Glutamatergic neuron (in vitro differentiated cells): ENCODE results near the gene GALNT9. TPM values are rescaled to one million over a fixed set of nuclear protein-coding genes. Genes with fewer than 3 reads are reported as not detected.
A peak's percentile ranks its signal among the peaks of the same experiment; 100 is the strongest.

Experiments used
- DNase-seq: peaks from one replicate; pipeline ENCODE4 v3.0.0; 2022
- H3K27ac Mint-ChIP-seq: one replicate; pipeline ENCODE4 v1.8.0; 2020; ENCODE audit warnings: mild to moderate bottlenecking, mixed read lengths, inconsistent platforms; ENCODE audit not compliant: unreplicated experiment
- H3K27me3 Mint-ChIP-seq: one replicate; pipeline ENCODE4 v1.8.0; 2020; ENCODE audit warnings: mild to moderate bottlenecking, moderate library complexity, mixed read lengths, inconsistent platforms; ENCODE audit not compliant: unreplicated experiment
- H3K36me3 Mint-ChIP-seq: one replicate; pipeline ENCODE4 v1.8.0; 2020; ENCODE audit warnings: mild to moderate bottlenecking, mixed read lengths, inconsistent platforms; ENCODE audit not compliant: unreplicated experiment
- H3K4me1 Mint-ChIP-seq: one replicate; pipeline ENCODE4 v1.8.0; 2020; ENCODE audit warnings: mild to moderate bottlenecking, low read depth, mixed read lengths, inconsistent platforms; ENCODE audit not compliant: unreplicated experiment
- H3K4me3 Mint-ChIP-seq: one replicate; pipeline ENCODE4 v1.8.0; 2020; ENCODE audit warnings: mild to moderate bottlenecking, mixed read lengths, inconsistent platforms; ENCODE audit not compliant: unreplicated experiment
- H3K9me3 Mint-ChIP-seq: one replicate; pipeline ENCODE4 v1.8.0; 2020; ENCODE audit warnings: mild to moderate bottlenecking, moderate library complexity, mixed read lengths, inconsistent platforms; ENCODE audit not compliant: unreplicated experiment
- CTCF ChIP-seq: fragments of 200-600 bp; sonication (generic); IDR thresholded peaks from one replicate; pipeline ENCODE4 v1.5.0; 2021; ENCODE audit not compliant: partially characterized antibody, unreplicated experiment
- total RNA-seq: library from RNA; stranded (reverse); fragmentation: NEBNext Ultra II Directional; extraction: Animal tissue kit (Norgen Biotek cat#: 25700); gene quantifications from one replicate; pipeline ENCODE4 v1.2.1, GENCODE V29; 2021; ENCODE audit not compliant: unreplicated experiment

The GALNT9 gene
- total RNA-seq, 1 donor from 2014 or later: 13.7 TPM

- Mint-ChIP-seq H3K36me3 (no peaks in the 10 kb centered on the region), H3K27me3 (peaks cover 11% of the 10 kb centered on the region), H3K9me3 (peaks cover 9% of the 10 kb centered on the region), H3K4me1 (peaks cover 13% of the 10 kb centered on the region), H3K27ac (no peak overlapping the region), H3K4me3 (no peak overlapping the region)
- no peak for DNase-seq
- TF ChIP-seq CTCF: no peak
These were observed 128.6 kb downstream of the GALNT9 start for GRCh38 chr12:132200800-132201199.

- Mint-ChIP-seq H3K27ac (no peak overlapping the region), H3K4me3 (no peak overlapping the region), H3K27me3 (peaks cover 11% of the 10 kb centered on the region), H3K4me1 (peaks cover 13% of the 10 kb centered on the region), H3K36me3 (no peaks in the 10 kb centered on the region), H3K9me3 (peaks cover 9% of the 10 kb centered on the region)
- no peak for TF ChIP-seq CTCF
- peak; percentile 7 for DNase-seq
These were observed 129.7 kb downstream of the GALNT9 start for GRCh38 chr12:132199526-132200319.

- no peak overlapping the region for H3K27ac Mint-ChIP-seq
- no peaks in the 10 kb centered on the region for H3K36me3 Mint-ChIP-seq
- DNase-seq: peak; percentile 13
- TF ChIP-seq CTCF: no peak
- peaks cover 7% of the 10 kb centered on the region for H3K9me3 Mint-ChIP-seq
- H3K4me3 Mint-ChIP-seq: no peak overlapping the region
- peaks cover 11% of the 10 kb centered on the region for H3K27me3 Mint-ChIP-seq
- H3K4me1 Mint-ChIP-seq: peaks cover 7% of the 10 kb centered on the region
These were observed 130.3 kb downstream of the GALNT9 start for GRCh38 chr12:132199101-132199500.

- TF ChIP-seq CTCF: no peak
- no peak overlapping the region for H3K27ac Mint-ChIP-seq
- peak; percentile 53 for DNase-seq
- H3K4me3 Mint-ChIP-seq: no peak overlapping the region
- H3K9me3 Mint-ChIP-seq: peaks cover 7% of the 10 kb centered on the region
- H3K36me3 Mint-ChIP-seq: peaks cover 4% of the 10 kb centered on the region
- H3K27me3 Mint-ChIP-seq: peaks cover 11% of the 10 kb centered on the region
- H3K4me1 Mint-ChIP-seq: peaks cover 5% of the 10 kb centered on the region
These were observed 131.6 kb downstream of the GALNT9 start for GRCh38 chr12:132197581-132198354.
